ENCODE results near the gene SLC38A3. TPM values are rescaled to one million over a fixed set of nuclear protein-coding genes. Genes with fewer than 3 reads are reported as not detected.

The SLC38A3 gene
- total and polyA plus RNA-seq, 2 donors (not counting 3 experiments of a cell fraction or from before 2014, with no cell fraction given) = 0.60 to 1.1 TPM

- Histone ChIP-seq H4K20me1 (replicated peaks; ENCODE audit: control insufficient read depth, extremely low read depth, insufficient read depth, low read length) (no peaks in the 10 kb centered on the region), H3K27me3 (ENCODE audit: control insufficient read depth in 2 of 2, insufficient read depth in 2 of 2, low read length in 2 of 2) (no peaks in the 10 kb centered on the region), H3K4me1 (ENCODE audit: control insufficient read depth, extremely low read depth, insufficient read depth, low read length) (no peaks in the 10 kb centered on the region), H3K9me1 (replicated peaks; ENCODE audit: control insufficient read depth, extremely low read depth, insufficient read depth, low read length) (no peaks in the 10 kb centered on the region), H3K36me3 (ENCODE audit: control insufficient read depth in 2 of 2, extremely low read depth in 1 of 2, insufficient read depth in 2 of 2, low read length in 2 of 2) (peaks cover 0 to 46% of the 10 kb centered on the region in 2 experiments), H3K9me3 (replicated peaks; ENCODE audit: control insufficient read depth, insufficient read depth, low read length) (no peaks in the 10 kb centered on the region), H3K9ac (replicated peaks; ENCODE audit: extremely low read depth, insufficient read depth, low read length) (no peak overlapping the region), H2AFZ (ENCODE audit: low read depth, low read length) (no peak overlapping the region), H3K79me2 (ENCODE audit: control insufficient read depth, insufficient read depth, low read length) (no peaks in the 10 kb centered on the region), H3K27ac (ENCODE audit: insufficient read depth, low read depth, low read length) (no peak overlapping the region), H3K4me3 (replicated peaks in 1 of 3; ENCODE audit: insufficient read depth in 1 of 3, low read depth in 1 of 3, low read length in 3 of 3) (no peak overlapping the region), H3K4me2 (ENCODE audit: insufficient read depth, low read length) (no peak overlapping the region)
- no TSS peak for BruUV-seq (replicated peaks)
- ChIA-PET CTCF (interaction anchor here (1.0 kb wide), 2 partner anchors 19 to 31 kb away, joined by 3 read pairs; no protein-coding TSS in a partner anchor), POLR2A (no interaction called here)
- intact Hi-C loops (cut with micrococcal nuclease) = no loop called here
- FAIRE-seq (no peak), DNase-seq (ENCODE audit: low read depth, low spot score) (no peak)
- TF ChIP-seq MAX (IDR thresholded peaks at IDR 0.05; ENCODE audit: insufficient read depth, insufficient read length) = no peak
- TF ChIP-seq FOS (IDR thresholded peaks at IDR 0.05; ENCODE audit: borderline replicate concordance, insufficient read depth, low read length) = no peak
- no peak for TF ChIP-seq POLR2A (IDR thresholded peaks at IDR 0.05; ENCODE audit: low read depth, low read length)
- TF ChIP-seq MYC (IDR thresholded peaks at IDR 0.05; ENCODE audit: low read depth, low read length) = no peak
- no peak for TF ChIP-seq GATA2 (IDR thresholded peaks at IDR 0.05; ENCODE audit: insufficient read depth, insufficient read length, low read depth, low read length)
- TF ChIP-seq POLR2AphosphoS5 (IDR thresholded peaks at IDR 0.05; ENCODE audit: insufficient read depth, low read depth, low read length) = no peak
- no peak for TF ChIP-seq CTCF (IDR thresholded peaks at IDR 0.05; ENCODE audit: extremely low read depth in 1 of 2, insufficient read depth in 1 of 2, low read depth in 1 of 2, low read length in 2 of 2)
- no peak for TF ChIP-seq JUN (IDR thresholded peaks at IDR 0.05; ENCODE audit: borderline replicate concordance, insufficient read depth, insufficient read length, low read depth)
- TF ChIP-seq EZH2 (IDR thresholded peaks at IDR 0.05; ENCODE audit: borderline replicate concordance, low read depth, low read length, severe bottlenecking) = no peak
- dilution Hi-C loops (cut with MboI; ENCODE audit: extremely low pct_ligation_motif_present, low sequenced_read_pairs) = loop anchor here (5.0 to 10.0 kb wide), 2 partner anchors 58 to 70 kb away; no protein-coding TSS in a partner anchor
These were observed 20.7 kb upstream of the SLC38A3 start for GRCh38 chr3:50184242-50184978.
